Measurements from ENCODE around the gene THUMPD2. TPM values are rescaled to one million over a fixed set of nuclear protein-coding genes. Genes with fewer than 3 reads are reported as not detected.
A peak's percentile ranks its signal among the peaks of the same experiment; 100 is the strongest.
"Not testable (repeated sequence)": the region's sequence is repeated elsewhere in the genome, so short reads cannot be mapped to it uniquely, and the experiment has no call there.

The THUMPD2 gene
- total RNA-seq, 1 experiment from 2014 or later: 17.2 TPM

GRCh38 chr2:39731546-39731945, 47.5 kb downstream of the THUMPD2 start:
- H3K36me3 Mint-ChIP-seq (ENCODE audit: insufficient read depth, unreplicated experiment): peaks cover 48% of the 10 kb centered on the region
- no peaks in the 10 kb centered on the region for H3K9me3 Mint-ChIP-seq (ENCODE audit: unreplicated experiment)
- H3K27me3 Mint-ChIP-seq (ENCODE audit: insufficient read depth, unreplicated experiment): no peaks in the 10 kb centered on the region
- POLR2A ChIA-PET: no interaction called here
- DNase-seq (ENCODE audit: unreplicated experiment): no peak
- no peak for TF ChIP-seq CTCF (IDR thresholded peaks at IDR 0.05; ENCODE audit: unreplicated experiment)
- no peak overlapping the region for H3K27ac Mint-ChIP-seq (ENCODE audit: low read depth, unreplicated experiment)
- intact Hi-C loops (cut with micrococcal nuclease): loop anchor here (5.0 kb wide), 1 partner anchor 784 kb away; no protein-coding TSS in a partner anchor
- H3K4me3 Mint-ChIP-seq (ENCODE audit: unreplicated experiment): no peak overlapping the region
- H3K4me1 Mint-ChIP-seq (ENCODE audit: insufficient read depth, unreplicated experiment): peaks cover 15% of the 10 kb centered on the region
- CTCF ChIA-PET: interaction anchor here (0.6 to 3.8 kb wide), 10 partner anchors 10 to 489 kb away, joined by 3 to 22 read pairs (median 12); no protein-coding TSS in a partner anchor
- no TSS peak for BruUV-seq (replicated peaks)

GRCh38 chr2:39730685-39731302, 48.3 kb downstream of the THUMPD2 start:
- peaks cover 40% of the 10 kb centered on the region for H3K36me3 Mint-ChIP-seq (ENCODE audit: insufficient read depth, unreplicated experiment)
- CTCF ChIA-PET: interaction anchor here (0.6 to 3.8 kb wide), 25 partner anchors 8 to 514 kb away, joined by 3 to 22 read pairs (median 4); no protein-coding TSS in a partner anchor
- H3K4me1 Mint-ChIP-seq (ENCODE audit: insufficient read depth, unreplicated experiment): peaks cover 15% of the 10 kb centered on the region
- H3K4me3 Mint-ChIP-seq (ENCODE audit: unreplicated experiment): no peak overlapping the region
- BruUV-seq (replicated peaks): no TSS peak
- no peaks in the 10 kb centered on the region for H3K9me3 Mint-ChIP-seq (ENCODE audit: unreplicated experiment)
- no peaks in the 10 kb centered on the region for H3K27me3 Mint-ChIP-seq (ENCODE audit: insufficient read depth, unreplicated experiment)
- no peak overlapping the region for H3K27ac Mint-ChIP-seq (ENCODE audit: low read depth, unreplicated experiment)
- TF ChIP-seq CTCF (IDR thresholded peaks at IDR 0.05; ENCODE audit: unreplicated experiment): peak; percentile 45
- POLR2A ChIA-PET: no interaction called here
- intact Hi-C loops (cut with micrococcal nuclease): loop anchor here (1.0 to 5.0 kb wide), 3 partner anchors 217 to 783 kb away; no protein-coding TSS in a partner anchor
- peak; percentile 53 for DNase-seq (ENCODE audit: unreplicated experiment)

- ChIA-PET CTCF (interaction anchor here (0.5 to 3.8 kb wide), 28 partner anchors 9 to 608 kb away, joined by 3 to 22 read pairs (median 3); no protein-coding TSS in a partner anchor), POLR2A (no interaction called here)
- intact Hi-C loops (cut with micrococcal nuclease): loop anchor here (1.0 to 5.0 kb wide), 3 partner anchors 217 to 783 kb away; no protein-coding TSS in a partner anchor
- Mint-ChIP-seq H3K4me3 (ENCODE audit: unreplicated experiment) (no peak overlapping the region), H3K9me3 (ENCODE audit: unreplicated experiment) (no peaks in the 10 kb centered on the region), H3K27me3 (ENCODE audit: insufficient read depth, unreplicated experiment) (no peaks in the 10 kb centered on the region), H3K27ac (ENCODE audit: low read depth, unreplicated experiment) (no peak overlapping the region), H3K4me1 (ENCODE audit: insufficient read depth, unreplicated experiment) (peaks cover 15% of the 10 kb centered on the region), H3K36me3 (ENCODE audit: insufficient read depth, unreplicated experiment) (peaks cover 35% of the 10 kb centered on the region)
- DNase-seq (ENCODE audit: unreplicated experiment): no peak
- BruUV-seq (replicated peaks): no TSS peak
- no peak for TF ChIP-seq CTCF (IDR thresholded peaks at IDR 0.05; ENCODE audit: unreplicated experiment)
Observed at GRCh38 chr2:39730276-39730675, 48.8 kb downstream of the THUMPD2 start.

- no peak overlapping the region for H3K27ac Mint-ChIP-seq (ENCODE audit: low read depth, unreplicated experiment)
- intact Hi-C loops (cut with micrococcal nuclease): no loop called here
- H3K36me3 Mint-ChIP-seq (ENCODE audit: insufficient read depth, unreplicated experiment): peaks cover 23% of the 10 kb centered on the region
- DNase-seq (ENCODE audit: unreplicated experiment): peak; percentile 43
- no peaks in the 10 kb centered on the region for H3K9me3 Mint-ChIP-seq (ENCODE audit: unreplicated experiment)
- H3K4me1 Mint-ChIP-seq (ENCODE audit: insufficient read depth, unreplicated experiment): peaks cover 3% of the 10 kb centered on the region
- ChIA-PET POLR2A (no interaction called here), CTCF (interaction anchor here (0.6 to 3.8 kb wide), 18 partner anchors 9 to 646 kb away, joined by 3 to 22 read pairs (median 7); no protein-coding TSS in a partner anchor)
- H3K27me3 Mint-ChIP-seq (ENCODE audit: insufficient read depth, unreplicated experiment): no peaks in the 10 kb centered on the region
- TF ChIP-seq CTCF (IDR thresholded peaks at IDR 0.05; ENCODE audit: unreplicated experiment): peak; percentile 69
- no peak overlapping the region for H3K4me3 Mint-ChIP-seq (ENCODE audit: unreplicated experiment)
- no TSS peak for BruUV-seq (replicated peaks)
Observed at GRCh38 chr2:39728941-39729351, 50.1 kb downstream of the THUMPD2 start.

- BruUV-seq (replicated peaks); H3K4me1 Mint-ChIP-seq (ENCODE audit: insufficient read depth, unreplicated experiment); intact Hi-C loops (cut with micrococcal nuclease); H3K9me3 Mint-ChIP-seq (ENCODE audit: unreplicated experiment); H3K27me3 Mint-ChIP-seq (ENCODE audit: insufficient read depth, unreplicated experiment); DNase-seq (ENCODE audit: unreplicated experiment); H3K27ac Mint-ChIP-seq (ENCODE audit: low read depth, unreplicated experiment); POLR2A ChIA-PET; H3K4me3 Mint-ChIP-seq (ENCODE audit: unreplicated experiment): not testable (repeated sequence)
- CTCF ChIA-PET: interaction anchor here (0.6 to 3.8 kb wide), 3 partner anchors 13 to 135 kb away, joined by 3 to 22 read pairs (median 3); no protein-coding TSS in a partner anchor
- peaks cover 17% of the 10 kb centered on the region for H3K36me3 Mint-ChIP-seq (ENCODE audit: insufficient read depth, unreplicated experiment)
Observed at GRCh38 chr2:39728085-39728484, 51.0 kb downstream of the THUMPD2 start.
